HG02981 (cell line): ENCODE data around the gene BMPR1A.
"Not testable (repeated sequence)": the region's sequence is repeated elsewhere in the genome, so short reads cannot be mapped to it uniquely, and the experiment has no call there.

ENCODE experiments used
- ATAC-seq: cut with Tn5 transposase; IDR thresholded peaks from one replicate; pipeline ENCODE4 v1.9.1; 2021; ENCODE audit warnings: mild to moderate bottlenecking, moderate library complexity; ENCODE audit not compliant: unreplicated experiment

Gene BMPR1A

DNA sequence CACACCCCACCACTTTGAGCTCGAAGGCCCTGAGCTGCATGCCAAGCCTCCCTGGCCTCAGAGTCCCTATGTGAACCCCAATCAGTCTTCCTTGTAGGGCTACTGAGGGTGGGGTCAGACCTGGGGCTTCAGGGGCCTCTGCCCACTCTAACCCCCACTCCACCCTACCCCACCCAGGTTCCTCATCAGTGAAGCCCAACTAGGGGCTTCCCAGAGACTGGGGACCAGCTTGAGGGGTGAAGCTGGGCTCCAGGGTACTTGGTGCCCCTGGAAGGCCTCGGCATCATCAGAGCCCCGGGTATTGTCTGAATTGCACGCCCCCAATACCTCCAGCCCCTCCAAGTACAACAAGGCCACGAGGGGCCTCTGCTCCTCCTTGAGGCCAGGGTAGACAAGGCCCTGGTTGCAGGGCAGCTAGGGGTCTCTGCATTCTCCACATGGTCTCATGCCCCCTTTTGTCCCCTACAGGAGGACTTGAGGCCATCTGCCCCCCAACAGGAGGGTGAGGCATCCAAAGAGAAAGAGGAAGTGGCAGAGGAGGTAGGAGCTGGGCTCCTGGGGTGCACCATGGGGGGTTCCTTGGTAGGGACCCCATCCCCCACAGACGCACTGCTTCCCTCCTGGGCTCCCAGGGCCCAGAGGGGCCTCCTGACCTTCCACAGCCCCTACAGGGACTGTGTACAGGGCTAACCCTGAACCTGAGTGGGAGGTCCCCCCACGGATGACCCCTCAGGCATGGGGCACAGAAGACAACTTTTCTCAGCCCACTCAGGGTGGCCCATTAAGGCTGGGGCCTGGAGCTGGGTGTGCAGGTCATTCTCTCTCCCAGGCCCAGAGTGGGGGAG, 205.9 kb downstream of the BMPR1A start:
- no peak for ATAC-seq

DNA sequence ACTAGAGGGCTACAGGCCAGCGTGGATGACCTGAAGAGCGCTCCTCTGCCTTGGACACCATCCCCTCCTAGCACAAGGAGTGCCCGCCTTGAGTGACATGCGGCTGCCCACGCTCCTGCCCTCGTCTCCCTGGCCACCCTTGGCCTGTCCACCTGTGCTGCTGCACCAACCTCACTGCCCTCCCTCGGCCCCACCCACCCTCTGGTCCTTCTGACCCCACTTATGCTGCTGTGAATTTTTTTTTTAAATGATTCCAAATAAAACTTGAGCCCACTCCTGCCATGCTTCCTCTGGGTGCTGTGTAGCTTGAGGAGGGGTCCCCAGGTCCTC, 206.5 kb downstream of the BMPR1A start:
- no peak for ATAC-seq

DNA sequence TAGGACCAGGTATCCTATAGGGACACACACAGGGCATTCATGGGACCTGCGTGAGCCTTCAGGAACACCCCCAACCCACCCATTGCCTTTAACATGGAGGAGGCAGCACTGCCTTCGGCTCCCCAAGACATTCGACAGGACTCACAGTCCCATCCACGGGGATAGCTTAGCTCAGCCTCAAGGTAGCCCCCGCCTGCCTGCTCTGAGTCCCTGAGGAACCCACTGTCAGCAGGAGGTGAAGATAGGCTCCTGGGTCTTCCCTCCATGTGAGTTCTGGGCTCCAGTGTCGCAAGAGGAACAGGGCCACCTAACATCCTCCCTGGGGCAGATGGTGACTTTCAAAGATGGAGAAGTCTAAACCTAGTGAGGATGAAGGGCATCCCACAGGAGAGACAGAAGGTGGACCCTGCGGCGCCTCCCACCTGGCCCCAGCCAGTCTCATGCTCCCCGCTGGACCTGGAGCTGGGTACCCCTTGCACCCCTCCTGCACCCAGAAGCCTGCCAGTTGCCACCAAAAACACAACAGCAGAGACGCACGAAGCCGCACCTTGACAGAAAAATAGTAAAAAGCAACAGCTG, 207.0 kb downstream of the BMPR1A start:
- ATAC-seq, result no peak

DNA sequence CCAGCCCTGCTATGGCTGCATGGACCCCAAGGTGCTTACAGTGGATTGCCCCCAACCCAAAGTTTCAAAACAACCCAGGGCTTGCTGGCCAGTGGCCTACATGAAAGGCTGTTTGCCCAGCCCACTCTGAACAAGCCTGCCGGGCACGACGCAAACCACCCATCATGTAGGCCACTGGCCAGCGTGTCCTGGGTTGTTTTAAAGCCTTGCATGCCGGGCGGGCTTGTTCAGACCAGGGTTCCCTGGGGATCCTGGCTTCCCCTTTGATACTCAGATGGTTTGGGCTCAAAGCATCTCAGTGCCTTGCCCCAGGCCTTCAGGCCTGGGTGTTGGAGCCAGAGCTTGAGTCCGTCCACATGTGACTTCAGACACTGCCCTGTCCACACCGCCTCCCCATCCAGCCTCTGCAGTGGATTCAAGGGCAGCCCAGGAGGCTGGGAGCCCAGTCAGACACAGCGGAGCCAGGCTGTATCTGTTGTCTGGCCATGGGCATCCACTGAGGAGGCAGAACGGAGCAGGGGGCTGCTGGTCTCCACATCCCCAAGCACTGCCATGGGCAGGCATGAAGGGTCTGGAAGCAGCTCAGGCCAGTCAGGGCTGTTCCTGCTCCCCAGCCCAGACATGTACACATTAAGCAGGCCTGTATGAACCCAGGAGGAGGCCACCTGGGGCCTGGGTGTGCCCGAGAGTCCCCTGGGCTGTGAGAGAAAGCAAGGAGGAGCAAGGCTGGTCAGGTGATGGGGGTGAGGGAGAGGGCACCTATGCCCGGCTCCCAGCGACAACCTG, 207.8 kb downstream of the BMPR1A start:
- no peak for ATAC-seq

DNA sequence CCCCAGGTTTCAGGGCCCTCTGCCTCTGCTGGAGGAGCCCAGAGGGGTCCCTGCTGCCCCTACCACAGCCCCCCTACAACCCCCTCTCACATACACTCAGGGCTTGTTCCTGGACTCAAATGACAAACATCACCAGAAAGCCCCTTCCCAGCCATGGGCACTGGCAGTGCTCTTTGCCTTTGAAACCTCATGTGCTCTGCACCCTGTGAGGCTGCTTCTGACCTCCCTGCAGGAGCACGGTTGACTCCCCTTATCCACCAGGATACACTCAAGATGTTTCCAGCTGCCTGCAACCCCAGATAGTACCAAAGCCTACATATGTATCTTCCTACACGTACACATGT, 208.4 kb downstream of the BMPR1A start:
- no peak for ATAC-seq

DNA sequence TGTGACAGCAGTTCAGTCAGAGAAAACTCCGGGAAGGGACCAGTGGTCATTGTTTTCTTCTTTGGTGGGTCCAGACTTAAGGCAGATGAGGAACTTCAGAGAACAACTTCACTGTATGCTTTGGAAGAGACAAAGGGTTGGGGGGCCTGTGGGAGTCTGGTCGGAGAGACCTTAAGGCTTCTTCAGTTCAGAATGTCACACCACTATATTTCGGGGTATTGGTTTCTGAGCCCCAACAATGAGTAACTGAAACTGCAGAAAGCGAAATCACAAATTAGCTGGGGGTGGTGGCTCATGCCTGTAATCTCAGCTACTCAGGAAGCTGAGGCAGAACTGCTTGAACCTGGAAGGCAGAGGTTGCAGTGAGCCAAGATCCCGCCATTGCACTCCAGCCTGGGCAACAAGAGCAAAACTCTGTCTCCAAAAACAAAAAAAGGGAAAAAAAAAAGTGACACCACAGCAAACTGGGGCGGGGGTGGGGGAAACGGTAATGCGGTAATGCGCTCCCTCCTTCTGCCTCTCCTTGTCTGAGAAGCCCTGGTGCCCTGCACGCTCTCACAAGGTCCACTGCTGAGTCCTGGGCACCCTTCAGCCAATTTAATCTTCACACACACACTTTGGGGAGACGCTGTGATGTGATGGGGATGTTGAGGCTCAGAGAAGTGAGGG, 209.7 kb downstream of the BMPR1A start:
- ATAC-seq, result no peak

DNA sequence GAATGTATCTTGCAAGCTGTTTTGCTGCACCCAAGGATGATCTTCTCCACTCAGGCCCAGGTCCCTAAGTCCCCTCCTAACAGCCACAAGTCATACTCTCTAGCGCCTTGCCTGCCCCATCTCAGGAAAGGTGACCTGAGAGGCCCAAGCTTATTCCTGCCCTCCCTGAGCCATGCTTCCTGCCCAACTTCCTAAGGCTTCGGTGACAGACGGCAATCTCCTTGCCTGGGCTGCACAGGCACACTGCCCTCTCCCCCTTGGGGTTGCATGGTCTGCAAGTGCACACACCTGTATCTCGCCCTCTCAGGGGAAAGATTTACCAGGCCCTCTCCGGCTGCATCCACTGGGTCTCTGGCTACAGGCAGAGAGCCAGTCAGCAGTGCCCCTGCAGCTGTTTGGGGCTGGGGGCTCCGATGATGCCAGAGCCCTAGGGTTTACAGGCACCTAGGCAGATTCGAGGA, 211.1 kb downstream of the BMPR1A start:
- no peak for ATAC-seq

DNA sequence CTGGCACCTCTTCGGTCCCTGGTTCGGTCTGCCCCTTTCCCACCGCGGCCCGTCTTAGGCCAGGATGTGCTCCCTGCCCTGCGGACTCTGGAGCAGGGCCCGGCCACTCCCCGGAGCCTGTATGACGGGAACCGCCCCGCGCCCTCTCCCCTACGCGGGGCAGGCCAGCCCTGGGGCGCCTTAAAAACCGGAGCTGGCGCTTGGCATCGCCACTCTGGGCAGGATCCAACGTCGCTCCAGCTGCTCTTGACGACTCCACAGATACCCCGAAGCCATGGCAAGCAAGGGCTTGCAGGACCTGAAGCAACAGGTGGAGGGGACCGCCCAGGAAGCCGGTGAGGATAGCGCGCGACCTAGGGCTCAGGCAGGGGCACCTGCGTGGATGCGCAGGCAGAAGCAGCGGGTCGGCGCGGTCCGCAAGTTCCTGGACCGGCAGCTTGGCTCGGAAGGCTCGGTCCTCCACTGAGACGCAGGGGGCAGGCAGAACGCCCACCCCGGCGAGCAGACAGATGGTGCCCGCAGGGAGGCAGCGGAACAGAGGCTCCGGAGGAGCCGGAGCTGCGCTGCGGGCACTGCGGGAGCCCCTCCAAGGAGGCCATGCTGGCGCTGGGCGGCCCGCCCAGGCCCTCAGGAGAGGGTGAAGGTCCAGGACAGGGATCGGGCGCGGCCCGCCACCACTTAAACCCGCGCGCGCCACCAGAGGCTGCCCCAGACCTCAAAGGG, 212.0 kb downstream of the BMPR1A start, which contains the start of gene ADIRF:
TSS of gene ADIRF (plus strand) at position 212 of the 723 bp plus-strand sequence. CDS start at position 275, 63 bp downstream.
- ATAC-seq, result no peak

DNA sequence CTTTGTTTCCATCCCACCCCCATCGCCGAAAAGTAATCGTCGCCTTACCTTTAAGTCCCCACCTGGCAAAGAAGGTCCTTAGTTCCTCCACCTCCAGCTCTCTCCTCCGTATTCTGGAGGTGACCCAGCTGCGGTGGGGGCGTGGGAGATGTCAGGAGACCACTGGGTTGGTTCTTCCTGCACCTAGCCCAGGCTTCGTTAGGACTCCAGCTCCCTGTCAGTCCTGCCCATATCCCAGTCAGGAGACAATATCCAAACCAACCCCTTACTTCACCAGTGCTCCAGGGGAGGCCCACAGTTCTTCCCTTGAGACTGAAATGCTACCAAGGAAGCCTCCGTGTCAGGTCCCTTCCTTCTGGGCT, 212.6 kb downstream of the BMPR1A start:
- ATAC-seq, result no peak

DNA sequence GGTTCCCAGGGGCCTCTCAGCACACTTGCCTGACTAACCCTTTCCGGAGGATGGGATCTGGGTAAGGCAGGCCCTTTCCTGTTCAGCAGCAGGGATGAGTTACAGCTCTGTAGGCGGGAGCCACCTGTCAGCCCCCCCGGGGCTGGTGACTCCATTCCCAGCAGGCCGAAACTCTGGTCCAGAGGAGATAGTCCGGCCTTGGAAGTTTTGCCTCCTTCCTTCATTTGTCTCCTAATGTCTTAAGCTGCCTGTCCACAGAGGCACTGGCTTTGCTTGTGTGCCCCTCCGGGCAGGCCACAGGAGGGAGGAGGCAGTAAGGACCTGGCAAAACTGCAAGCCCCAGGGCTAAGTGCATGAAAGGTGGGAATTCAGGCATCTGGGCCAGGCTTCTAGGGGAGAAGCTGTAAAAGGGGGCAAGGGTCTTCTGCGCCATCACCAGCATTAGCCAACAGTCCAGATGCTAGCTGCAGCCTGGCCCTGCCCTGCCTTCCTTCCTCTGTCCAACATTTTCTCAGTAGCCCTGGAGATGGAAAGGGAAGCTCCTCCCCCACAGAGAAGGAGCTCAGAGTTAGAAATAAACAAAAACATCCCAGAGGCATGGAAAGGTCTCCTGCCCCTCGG, 213.1 kb downstream of the BMPR1A start:
- ATAC-seq, result no peak

DNA sequence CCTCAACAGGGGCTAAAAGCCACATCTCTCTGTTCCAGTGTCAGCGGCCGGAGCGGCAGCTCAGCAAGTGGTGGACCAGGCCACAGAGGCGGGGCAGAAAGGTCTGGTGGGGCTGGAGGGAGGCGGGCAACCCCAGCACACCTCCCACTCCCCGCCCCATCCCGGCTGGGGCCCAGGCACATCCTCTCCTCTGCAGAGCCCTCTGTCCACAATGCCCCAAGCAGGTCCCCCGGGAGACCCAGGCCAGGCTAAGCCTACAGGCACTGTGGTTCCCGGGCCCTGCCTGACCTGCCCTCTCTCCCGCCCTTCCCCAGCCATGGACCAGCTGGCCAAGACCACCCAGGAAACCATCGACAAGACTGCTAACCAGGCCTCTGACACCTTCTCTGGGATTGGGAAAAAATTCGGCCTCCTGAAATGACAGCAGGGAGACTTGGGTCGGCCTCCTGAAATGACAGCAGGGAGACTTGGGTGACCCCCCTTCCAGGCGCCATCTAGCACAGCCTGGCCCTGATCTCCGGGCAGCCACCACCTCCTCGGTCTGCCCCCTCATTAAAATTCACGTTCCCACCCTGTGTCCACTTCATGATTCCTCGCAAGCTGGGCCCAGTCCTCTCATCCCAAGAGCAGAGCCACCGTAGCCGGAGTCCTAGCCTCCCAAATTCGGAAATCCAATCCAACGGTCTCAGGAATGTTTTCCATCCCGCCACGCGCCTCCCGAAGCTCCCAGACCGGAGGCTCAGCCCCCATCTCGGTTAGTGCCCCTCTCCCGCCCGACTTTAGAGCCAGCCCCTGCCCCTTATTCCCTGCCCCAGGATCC, 214.0 kb downstream of the BMPR1A start:
- no peak for ATAC-seq

DNA sequence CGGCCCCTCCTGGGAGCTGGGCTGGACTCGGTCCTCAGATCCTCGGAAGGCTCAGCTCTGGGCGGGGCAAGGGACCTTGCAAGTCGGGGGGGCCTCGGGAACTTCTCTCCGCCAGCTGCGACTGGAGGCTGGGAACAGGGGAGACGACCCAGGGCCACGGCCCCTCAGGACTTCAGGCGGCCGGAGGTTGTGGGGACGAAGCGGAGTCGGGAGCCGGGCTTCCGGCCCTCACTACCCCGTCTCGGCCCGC, 214.5 kb downstream of the BMPR1A start:
- no peak for ATAC-seq

DNA sequence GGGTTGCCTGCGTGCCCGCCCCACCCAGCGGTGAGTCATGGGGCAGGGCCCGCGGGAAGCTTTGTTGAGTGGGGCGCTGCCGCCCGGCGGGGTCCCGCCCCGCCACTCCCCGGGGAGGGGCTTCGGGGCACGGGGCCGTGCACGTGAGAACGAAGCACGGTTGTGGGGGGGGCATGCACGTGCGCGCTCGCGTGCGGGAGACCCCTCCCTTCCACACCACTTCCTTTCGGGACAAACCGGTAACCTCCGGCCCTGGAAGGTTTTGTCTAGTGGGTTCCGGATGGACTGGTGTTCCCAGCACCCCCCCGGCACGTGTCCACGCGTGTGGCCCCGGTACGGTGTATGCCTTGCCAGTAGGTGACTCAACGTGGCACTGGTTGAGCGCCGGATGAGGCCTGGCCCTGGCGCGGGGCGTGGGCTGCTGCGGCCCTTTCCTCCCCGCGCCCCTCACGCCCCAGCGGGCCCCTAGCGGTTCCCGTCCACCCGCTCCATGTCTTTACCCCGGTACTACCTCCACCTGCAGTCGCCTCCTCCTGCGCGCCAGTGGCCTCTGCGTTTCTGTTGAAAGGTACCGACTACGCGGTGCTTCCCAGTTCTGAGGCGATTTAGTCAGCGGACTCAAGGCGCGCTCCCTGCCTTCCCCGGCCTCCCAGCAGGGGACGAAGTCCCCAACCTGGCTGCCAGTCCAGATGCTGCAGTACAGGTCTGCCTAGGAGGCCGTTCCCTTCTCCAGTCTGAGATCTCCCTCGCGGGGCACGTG, 215.0 kb downstream of the BMPR1A start:
- peak; percentile 72 for ATAC-seq

DNA sequence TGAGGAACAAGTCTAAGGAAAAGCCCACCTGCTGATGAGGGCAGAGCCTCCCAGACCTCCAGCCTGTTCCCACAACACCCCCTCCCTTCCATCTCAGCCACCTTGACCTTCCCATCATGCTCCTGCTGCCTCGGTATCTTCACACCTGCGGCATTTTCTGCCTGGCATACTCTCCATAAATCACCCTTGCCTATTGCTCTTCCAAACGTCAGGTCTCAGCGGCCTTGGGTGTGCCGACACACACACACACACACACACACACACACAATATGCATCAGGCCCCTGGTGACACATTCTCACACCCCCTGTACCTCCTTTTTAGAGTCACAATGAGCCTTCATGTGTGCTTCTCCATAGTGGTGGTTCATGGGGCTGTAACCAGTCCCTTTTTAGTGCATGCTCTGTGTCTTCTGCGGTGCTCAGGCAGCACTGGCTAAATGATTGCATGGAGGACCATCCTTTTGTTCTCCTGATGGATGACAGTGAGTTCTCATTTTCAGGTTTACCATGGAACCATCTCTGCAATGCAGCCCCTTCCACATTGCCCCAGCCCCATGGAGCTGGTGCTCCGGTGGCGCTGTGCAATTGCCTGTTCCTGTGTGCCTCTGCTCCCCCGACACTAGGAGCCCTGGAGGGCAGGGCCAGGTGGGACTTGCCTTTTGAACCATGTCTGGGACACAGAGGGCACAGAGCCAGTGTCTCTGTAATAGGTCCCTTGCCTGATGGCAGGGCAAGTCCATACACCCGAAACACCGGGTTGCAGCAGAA, 216.4 kb downstream of the BMPR1A start:
- ATAC-seq, result no peak

DNA sequence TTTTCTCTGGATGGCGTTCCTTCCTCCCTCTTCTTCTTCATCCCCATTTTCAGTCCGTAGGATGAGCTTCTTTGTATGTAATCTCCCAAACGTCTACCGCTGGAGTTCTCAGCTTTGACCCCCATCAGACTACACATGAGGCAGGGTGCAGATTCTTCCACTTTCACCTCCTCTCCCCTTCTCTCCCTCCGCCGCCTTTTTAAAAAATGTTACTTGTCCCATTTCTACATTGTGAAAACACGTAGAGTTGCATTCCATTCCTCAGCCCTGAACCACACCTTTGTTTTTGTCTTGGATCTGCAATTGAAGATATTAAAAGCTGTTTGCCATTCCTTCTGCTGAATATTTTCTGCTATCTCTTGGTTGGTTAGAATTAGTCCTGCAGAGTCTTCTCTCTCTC, 218.1 kb downstream of the BMPR1A start:
- ATAC-seq, result no peak

DNA sequence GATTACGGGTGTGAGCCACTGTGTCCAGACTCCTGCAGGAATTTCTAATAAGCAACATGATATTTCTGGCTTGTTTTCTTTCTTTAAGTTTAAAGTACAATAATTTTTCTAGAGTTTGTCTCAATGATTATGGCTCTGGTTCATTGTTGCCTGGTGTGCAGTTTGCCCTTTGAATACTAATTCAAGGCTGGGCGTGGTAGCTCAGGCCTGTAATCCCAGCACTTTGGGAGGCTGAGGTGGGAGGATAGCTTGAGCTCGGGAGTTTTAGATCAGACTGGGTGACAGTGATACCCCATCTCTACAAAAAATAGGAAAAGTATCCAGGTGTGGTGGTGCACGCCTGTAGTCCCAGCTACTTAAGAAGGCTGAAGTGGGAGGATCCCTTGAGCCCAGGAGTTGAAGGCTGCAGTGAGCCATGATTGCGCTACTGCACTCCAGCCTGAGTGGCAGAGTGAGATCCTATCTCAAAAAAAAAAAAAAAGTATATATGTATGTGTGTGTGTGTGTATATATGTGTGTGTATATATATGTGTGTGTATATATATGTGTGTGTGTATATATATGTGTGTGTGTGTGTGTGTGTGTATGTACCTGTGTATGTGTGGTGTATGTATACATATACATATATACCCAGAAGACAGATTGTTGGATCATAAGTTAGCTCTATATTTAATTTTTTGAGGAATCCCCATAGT, 220.1 kb downstream of the BMPR1A start:
- no peak for ATAC-seq

DNA sequence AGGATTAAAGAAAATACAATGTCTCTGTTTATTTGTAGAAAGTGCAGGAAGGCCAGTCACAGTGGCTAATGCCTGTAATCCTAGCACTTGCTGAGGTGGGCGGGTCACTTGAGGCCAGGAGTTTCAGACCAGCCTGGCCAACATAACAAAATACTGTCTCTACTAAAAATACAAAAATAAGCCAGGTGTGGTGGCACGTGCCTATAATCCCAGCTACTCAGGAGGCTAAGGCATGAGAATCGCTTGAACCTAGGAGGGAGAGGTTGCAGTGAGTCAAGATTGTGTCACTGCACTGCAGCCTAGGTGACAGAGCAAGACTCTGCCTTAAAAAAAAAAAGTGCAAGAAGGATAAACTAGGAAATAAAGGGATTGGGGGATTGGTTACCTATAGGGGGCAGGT, 222.0 kb downstream of the BMPR1A start:
- not testable (repeated sequence) for ATAC-seq
